SK-N-SH treated with all-trans-retinoic acid at 6 μM for 48 hours (cell line): ENCODE data around the gene CLTRN.

ENCODE experiments used
- ARNTL ChIP-seq: fragments of 450-650 bp; formaldehyde crosslinking; IDR thresholded peaks from 2 replicates; pipeline ENCODE4 v1.5.0; 2020; ENCODE audit warnings: low read depth, mild to moderate bottlenecking, moderate library complexity, borderline replicate concordance
- BACH2 ChIP-seq: fragments of 250-450 bp; sonication (Bioruptor Pico); IDR thresholded peaks from 2 replicates; pipeline ENCODE4 v1.9.0; 2021; ENCODE audit warnings: mild to moderate bottlenecking, borderline replicate concordance
- PATZ1 ChIP-seq: fragments of 250-450 bp; sonication (Bioruptor Pico); IDR thresholded peaks from 2 replicates; pipeline ENCODE4 v1.8.0; 2020; ENCODE audit warnings: mild to moderate bottlenecking, moderate library complexity, borderline replicate concordance
- ZNF70 ChIP-seq: fragments of 450-650 bp; formaldehyde crosslinking; IDR thresholded peaks from 2 replicates; pipeline ENCODE4 v1.5.0; 2020; ENCODE audit warnings: mild to moderate bottlenecking, moderate library complexity
- ZNF8 ChIP-seq: fragments of 450-650 bp; formaldehyde crosslinking; IDR thresholded peaks from 2 replicates; pipeline ENCODE4 v1.5.0; 2020; ENCODE audit warnings: mild to moderate bottlenecking, moderate library complexity

- TF ChIP-seq PATZ1 (no peak), ARNTL (CRISPR knock-in tag) (no peak), ZNF70 (CRISPR knock-in tag) (no peak), BACH2 (CRISPR knock-in tag) (no peak), ZNF8 (CRISPR knock-in tag) (no peak)
Measured at GRCh38 chrX:15702488-15703371, 38.1 kb upstream of the CLTRN start.
